Activated CD4-positive, alpha-beta T cell treated with anti-CD3 and anti-CD28 coated beads, Interleukin-2, amount 50 U/mL, for 4 hours (primary cell): ENCODE data around the gene PTRHD1.

ENCODE experiments used
- DNase-seq, 2 experiments: peaks; one replicate each; pipeline ENCODE4 v3.0.0-alpha.2; 2020

PTRHD1 gene

GRCh38 chr2:24749069-24749691, 44.0 kb downstream of the PTRHD1 start:
- no peak for DNase-seq

GRCh38 chr2:24747299-24747698, 45.9 kb downstream of the PTRHD1 start:
- no peak for DNase-seq

GRCh38 chr2:24745825-24746224, 47.4 kb downstream of the PTRHD1 start:
- no peak for DNase-seq

- DNase-seq = no peak
Observed at GRCh38 chr2:24744356-24744755, 48.8 kb downstream of the PTRHD1 start.

GRCh38 chr2:24743924-24744323, 49.3 kb downstream of the PTRHD1 start:
- no peak for DNase-seq

- no peak for DNase-seq
Observed at GRCh38 chr2:24742730-24743129, 50.5 kb downstream of the PTRHD1 start.

GRCh38 chr2:24740142-24740541, 53.0 kb downstream of the PTRHD1 start:
- no peak for DNase-seq
